T47D (cell line): ENCODE results near the gene CHCHD3.
A peak's percentile ranks its signal among the peaks of the same experiment; 100 is the strongest.

Source experiments
- DNase-seq, 2 experiments: peaks; one replicate each; pipeline versions ENCODE4 v3.0.0 to v3.0.0-alpha.2; 2011 to 2012; ENCODE audit warnings: low read depth in 1 of 2, low spot score in 1 of 2
- JUND ChIP-seq: IDR thresholded peaks from 2 replicates; pipeline ENCODE4 v1.6.1; 2012; ENCODE audit warnings: low read depth
- in situ Hi-C: cut with HindIII; loops from 2 replicates; pipeline ENCODE4 v1.10.0; 2016; ENCODE audit warnings: low sequenced_read_pairs, low pct_unique_long_range_greater_than_20kb

The CHCHD3 gene

DNA sequence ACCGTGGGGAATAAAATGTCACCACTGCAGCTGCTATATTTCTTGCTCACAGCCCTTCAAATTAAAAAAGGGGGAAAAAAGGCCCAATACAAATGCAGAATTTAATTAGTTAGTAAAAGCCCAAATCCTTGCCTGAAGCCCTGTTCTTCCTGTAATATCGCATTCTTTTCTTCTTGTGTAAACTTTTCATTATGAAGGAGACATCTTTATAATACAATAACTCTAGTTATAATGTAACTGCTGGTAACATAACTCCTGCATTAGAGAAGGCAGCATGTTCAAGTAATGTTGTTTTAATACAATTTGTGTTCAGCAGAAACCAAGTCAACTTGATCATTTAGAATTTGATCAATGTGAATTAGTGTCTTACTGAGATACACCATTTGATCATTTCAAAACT is 250.9 kb downstream of the CHCHD3 start:
- DNase-seq: peak in 1 of 2 experiments; percentile 43
- in situ Hi-C loops: no loop called here
- no peak for TF ChIP-seq JUND

GRCh38 chr7:132828502-132828901 is 253.4 kb downstream of the CHCHD3 start:
- TF ChIP-seq JUND: no peak
- in situ Hi-C loops: no loop called here
- DNase-seq: no peak

DNA sequence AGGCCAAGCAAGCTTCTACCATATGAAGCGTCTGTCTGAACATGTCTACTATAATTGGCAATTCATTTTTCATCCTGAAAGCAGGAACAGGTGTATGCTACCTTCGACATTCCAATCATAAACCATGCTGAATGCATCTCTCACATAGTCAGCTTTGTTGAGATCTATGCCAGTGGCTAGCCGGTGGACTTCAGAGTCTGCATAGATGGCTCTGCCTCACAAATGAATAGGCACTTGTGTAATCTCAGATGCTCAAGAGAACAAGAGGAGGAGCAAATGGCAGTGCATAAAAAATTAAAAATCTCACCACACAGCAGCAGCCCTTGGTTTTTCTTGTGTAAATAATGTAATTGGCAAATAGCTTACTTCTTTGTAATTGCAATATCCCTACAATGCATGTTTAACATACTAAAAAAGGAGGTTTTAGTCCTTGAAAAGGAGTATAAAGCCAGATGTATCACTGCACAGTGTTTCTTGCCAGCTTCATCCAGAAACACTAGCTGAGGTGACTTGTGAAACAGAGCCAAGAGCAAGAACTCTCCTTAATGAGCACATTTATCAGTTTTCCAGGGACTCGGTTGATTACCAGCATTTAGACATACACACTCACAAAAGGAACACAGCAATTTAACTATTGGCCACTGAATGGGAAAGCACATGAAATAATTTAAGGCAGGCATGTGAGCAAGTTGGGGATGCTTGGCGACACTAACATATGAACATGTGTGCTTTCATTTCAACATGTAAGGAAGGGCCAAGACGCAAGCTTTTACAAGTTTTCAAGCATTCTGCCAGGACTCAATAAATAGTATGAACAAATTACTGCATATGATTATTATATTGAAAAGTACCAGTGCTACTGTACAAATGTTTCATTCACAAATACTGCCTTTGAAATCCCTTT is 255.7 kb downstream of the CHCHD3 start:
- no peak for DNase-seq
- TF ChIP-seq JUND: no peak
- in situ Hi-C loops: no loop called here

- no peak for TF ChIP-seq JUND
- in situ Hi-C loops: no loop called here
- DNase-seq: no peak
Observed at GRCh38 chr7:132825222-132825621, 256.7 kb downstream of the CHCHD3 start.

DNA sequence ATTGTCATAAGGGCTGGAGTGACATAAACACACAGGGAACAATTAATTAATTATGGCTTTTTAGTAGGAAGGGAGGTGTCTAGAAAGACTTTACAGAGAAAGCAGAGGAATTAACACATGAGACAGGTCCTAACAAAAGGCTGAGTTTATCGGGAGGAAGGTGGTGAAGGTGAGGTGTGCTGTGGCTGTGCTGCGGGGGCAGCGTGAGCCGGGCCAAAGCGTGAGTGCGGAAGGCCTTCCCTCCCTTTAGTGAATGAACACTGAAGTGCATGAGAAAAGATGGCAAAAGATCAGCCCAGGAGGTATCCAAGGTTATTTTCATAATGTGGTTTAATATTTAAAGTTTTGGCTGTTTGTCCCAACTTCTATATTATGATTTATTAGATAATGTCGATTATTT is 262.2 kb downstream of the CHCHD3 start:
- no peak for DNase-seq
- no peak for TF ChIP-seq JUND
- in situ Hi-C loops: no loop called here

GRCh38 chr7:132817949-132818348 is 263.9 kb downstream of the CHCHD3 start:
- no peak for DNase-seq

GRCh38 chr7:132815696-132816311 is 266.1 kb downstream of the CHCHD3 start:
- DNase-seq: no peak
- TF ChIP-seq JUND: no peak
- in situ Hi-C loops: no loop called here

More at GRCh38 chr7:132817949-132818348, 263.9 kb downstream of the CHCHD3 start:
- TF ChIP-seq JUND: no peak
- in situ Hi-C loops: no loop called here

GRCh38 chr7:132815130-132815529 is 266.8 kb downstream of the CHCHD3 start:
- in situ Hi-C loops: no loop called here
- no peak for TF ChIP-seq JUND
- DNase-seq: no peak

- in situ Hi-C loops: no loop called here
- no peak for DNase-seq
- TF ChIP-seq JUND: no peak
Observed at GRCh38 chr7:132810561-132810960, 271.3 kb downstream of the CHCHD3 start.

GRCh38 chr7:132806834-132807233 is 275.1 kb downstream of the CHCHD3 start:
- in situ Hi-C loops: no loop called here
- DNase-seq: no peak
- TF ChIP-seq JUND: no peak

- no peak for TF ChIP-seq JUND
- in situ Hi-C loops: no loop called here
- DNase-seq: no peak
Observed at GRCh38 chr7:132805766-132806165, 276.1 kb downstream of the CHCHD3 start.

DNA sequence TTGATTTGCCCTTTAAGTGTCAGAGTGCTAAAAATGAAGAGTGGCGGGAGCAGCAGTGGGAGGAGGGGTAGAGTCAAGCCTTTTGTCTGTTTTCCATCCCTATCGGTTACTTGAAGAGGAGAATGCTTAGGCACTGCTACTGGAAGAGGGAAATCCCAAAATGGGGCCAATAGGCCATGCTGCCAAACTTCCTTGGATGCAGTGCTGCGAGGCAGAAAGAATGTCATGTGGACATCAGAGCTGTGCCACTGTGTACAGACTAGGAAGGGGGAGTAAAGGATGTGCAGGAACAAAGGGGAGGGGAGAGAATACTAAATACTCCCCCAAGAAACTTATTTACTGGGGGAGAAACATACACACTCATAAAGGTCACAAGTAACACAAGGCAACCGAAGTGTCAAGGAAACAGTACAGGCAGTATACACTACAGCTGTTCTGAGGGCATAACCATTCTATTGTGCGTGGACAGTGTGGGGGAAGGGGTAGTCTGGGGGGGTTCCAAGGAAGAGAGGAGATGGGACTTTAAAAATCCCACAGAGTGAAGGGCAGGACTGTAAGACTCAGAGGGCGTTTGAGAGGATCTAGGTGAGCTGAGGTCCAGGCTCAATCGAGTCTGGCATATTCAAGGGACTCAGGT is 276.9 kb downstream of the CHCHD3 start:
- no peak for TF ChIP-seq JUND
- in situ Hi-C loops: no loop called here
- DNase-seq: no peak

DNA sequence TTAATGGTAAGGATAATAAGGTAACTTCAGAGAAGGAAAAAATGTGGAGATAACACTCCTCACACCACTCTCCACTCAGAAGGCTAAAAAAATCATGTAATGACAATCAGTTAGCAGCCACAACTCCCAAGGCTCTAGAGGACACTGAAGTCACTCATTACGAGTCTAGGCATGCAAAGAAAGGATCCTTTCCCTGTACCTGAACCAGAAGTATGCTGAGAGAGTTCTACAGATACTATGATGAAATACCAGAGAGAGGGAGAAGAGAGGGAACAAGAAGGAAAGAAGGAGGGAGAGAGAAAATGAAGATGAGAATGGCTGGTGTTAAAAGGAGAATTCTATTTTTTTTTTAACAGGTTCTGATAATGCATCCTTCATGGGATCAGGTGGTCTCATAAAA is 281.4 kb downstream of the CHCHD3 start:
- no peak for TF ChIP-seq JUND
- no peak for DNase-seq
- in situ Hi-C loops: no loop called here

DNA sequence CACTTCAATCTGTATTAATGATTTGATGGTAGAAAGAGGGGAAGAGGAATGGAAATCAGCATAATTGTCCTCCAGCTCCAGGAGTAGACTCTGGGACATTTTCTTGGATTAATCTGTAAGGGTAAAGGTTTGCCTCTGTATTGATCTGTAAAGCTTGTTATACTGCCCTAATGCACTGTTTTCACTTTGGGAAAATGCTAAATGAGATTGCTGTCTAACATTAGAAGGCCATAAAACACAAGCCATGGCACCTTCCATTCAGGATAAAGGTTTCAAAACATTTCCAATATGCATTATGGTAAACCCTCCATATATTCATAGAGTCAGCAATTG is 282.8 kb downstream of the CHCHD3 start:
- DNase-seq: no peak
- TF ChIP-seq JUND: no peak
- in situ Hi-C loops: no loop called here
